MCF 10A (cell line): Measurements from ENCODE around the gene NCOR2. TPM values are rescaled to one million over a fixed set of nuclear protein-coding genes. Genes with fewer than 3 reads are reported as not detected.

Experiments used
- BruUV-seq: library from RNA; stranded (reverse); fragments of 400-500 nt; replicated peaks from 2 replicates; lab custom pipeline; 2021; lab: Mats Ljungman, UMichigan
- CTCF ChIA-PET: fragments of 300-600 bp; sonication (Branson Sonifier 250); formaldehyde crosslinking; extraction: SDS; loops from one replicate; lab custom pipeline; 2021; ENCODE audit warnings: antibody characterized with exemption, inconsistent platforms; lab: Yijun Ruan, JAX
- POLR2A ChIA-PET: fragments of 300-600, 350-650 bp; sonication (Branson Sonifier 250); formaldehyde crosslinking; extraction: SDS; loops from one replicate; lab custom pipeline; 2020; ENCODE audit warnings: antibody characterized with exemption, inconsistent platforms; lab: Yijun Ruan, JAX
- DNase-seq: peaks from one replicate; pipeline ENCODE4 v3.0.0-alpha.2; 2018; ENCODE audit not compliant: unreplicated experiment
- H3K27ac Mint-ChIP-seq: one replicate; pipeline ENCODE4 v1.8.0; 2022; ENCODE audit warnings: mild to moderate bottlenecking, low read depth, mixed read lengths; ENCODE audit not compliant: unreplicated experiment
- H3K27me3 Mint-ChIP-seq: one replicate; pipeline ENCODE4 v1.8.0; 2022; ENCODE audit warnings: mixed read lengths; ENCODE audit not compliant: insufficient read depth, unreplicated experiment
- H3K36me3 Mint-ChIP-seq: one replicate; pipeline ENCODE4 v1.8.0; 2022; ENCODE audit warnings: mild to moderate bottlenecking, moderate library complexity, mixed read lengths; ENCODE audit not compliant: insufficient read depth, unreplicated experiment
- H3K4me1 Mint-ChIP-seq: one replicate; pipeline ENCODE4 v1.8.0; 2022; ENCODE audit warnings: mixed read lengths; ENCODE audit not compliant: insufficient read depth, unreplicated experiment
- H3K4me3 Mint-ChIP-seq: one replicate; pipeline ENCODE4 v1.8.0; 2022; ENCODE audit warnings: mild to moderate bottlenecking, moderate library complexity, mixed read lengths; ENCODE audit not compliant: unreplicated experiment
- H3K9me3 Mint-ChIP-seq: one replicate; pipeline ENCODE4 v1.8.0; 2022; ENCODE audit warnings: mixed read lengths; ENCODE audit not compliant: unreplicated experiment
- CTCF ChIP-seq: fragments of 200-600 bp; IDR thresholded peaks from one replicate; pipeline ENCODE4 v1.8.0; 2022; ENCODE audit warnings: antibody characterized with exemption, mild to moderate bottlenecking; ENCODE audit not compliant: unreplicated experiment
- intact Hi-C: fragments of 100-400 bp; cut with micrococcal nuclease; formaldehyde crosslinking; loops from 2 replicates; pipeline ENCODE4 v1.14.1; 2022
- total RNA-seq: library from RNA; stranded (reverse); gene quantifications from 2 replicates; pipeline ENCODE4 v1.2.3, GENCODE V29; 2022

Gene NCOR2
- total RNA-seq, 1 experiment from 2014 or later: 145 TPM

GRCh38 chr12:124583854-124584253 lies 16.4 kb upstream of the NCOR2 start:
- ChIA-PET POLR2A (no interaction called here), CTCF (interaction anchor here (1.0 kb wide), 1 partner anchor 12 kb away, joined by 3 read pairs; no protein-coding TSS in a partner anchor)
- DNase-seq: no peak
- intact Hi-C loops: no loop called here
- Mint-ChIP-seq H3K27me3 (no peaks in the 10 kb centered on the region), H3K36me3 (no peaks in the 10 kb centered on the region), H3K27ac (no peak overlapping the region), H3K4me1 (peaks cover 20% of the 10 kb centered on the region), H3K4me3 (no peak overlapping the region), H3K9me3 (no peaks in the 10 kb centered on the region)
- no peak for TF ChIP-seq CTCF
- BruUV-seq: no TSS peak

- TF ChIP-seq CTCF: no peak
- ChIA-PET POLR2A (no interaction called here), CTCF (no interaction called here)
- Mint-ChIP-seq H3K4me1 (peaks cover 34% of the 10 kb centered on the region), H3K9me3 (no peaks in the 10 kb centered on the region), H3K27ac (no peak overlapping the region), H3K4me3 (no peak overlapping the region), H3K36me3 (no peaks in the 10 kb centered on the region), H3K27me3 (no peaks in the 10 kb centered on the region)
- no peak for DNase-seq
- intact Hi-C loops: no loop called here
- no TSS peak for BruUV-seq
These were observed 14.7 kb upstream of the NCOR2 start for GRCh38 chr12:124582108-124582424.

GRCh38 chr12:124581307-124582107 lies 14.1 kb upstream of the NCOR2 start:
- intact Hi-C loops: no loop called here

More at GRCh38 chr12:124581307-124582107, 14.1 kb upstream of the NCOR2 start:
- Mint-ChIP-seq H3K4me1 (peaks cover 36% of the 10 kb centered on the region), H3K27ac (peak overlapping the region; percentile 36), H3K4me3 (no peak overlapping the region), H3K27me3 (no peaks in the 10 kb centered on the region), H3K9me3 (no peaks in the 10 kb centered on the region), H3K36me3 (no peaks in the 10 kb centered on the region)
- ChIA-PET POLR2A (no interaction called here), CTCF (interaction anchor here (0.6 to 0.7 kb wide), 2 partner anchors 339 to 1298 kb away, joined by 3 read pairs; no protein-coding TSS in a partner anchor)
- no peak for TF ChIP-seq CTCF
- no TSS peak for BruUV-seq
- DNase-seq: peak; percentile 78
